GM12892 (cell line): ENCODE results near the gene TFAP2A.

Experiments
- POLR2A ChIP-seq: IDR thresholded peaks from 2 replicates; pipeline ENCODE4 v1.6.1; 2011; ENCODE audit warnings: low read depth, low read length, control low read depth
- POLR2AphosphoS5 ChIP-seq: IDR thresholded peaks from 2 replicates; pipeline ENCODE4 v1.6.1; 2011; ENCODE audit warnings: low read depth, low read length, control low read depth
- TAF1 ChIP-seq: IDR thresholded peaks from 2 replicates; pipeline ENCODE4 v1.6.1; 2011; ENCODE audit warnings: low read depth, mild to moderate bottlenecking, control low read depth, low read length, borderline replicate concordance

DNA sequence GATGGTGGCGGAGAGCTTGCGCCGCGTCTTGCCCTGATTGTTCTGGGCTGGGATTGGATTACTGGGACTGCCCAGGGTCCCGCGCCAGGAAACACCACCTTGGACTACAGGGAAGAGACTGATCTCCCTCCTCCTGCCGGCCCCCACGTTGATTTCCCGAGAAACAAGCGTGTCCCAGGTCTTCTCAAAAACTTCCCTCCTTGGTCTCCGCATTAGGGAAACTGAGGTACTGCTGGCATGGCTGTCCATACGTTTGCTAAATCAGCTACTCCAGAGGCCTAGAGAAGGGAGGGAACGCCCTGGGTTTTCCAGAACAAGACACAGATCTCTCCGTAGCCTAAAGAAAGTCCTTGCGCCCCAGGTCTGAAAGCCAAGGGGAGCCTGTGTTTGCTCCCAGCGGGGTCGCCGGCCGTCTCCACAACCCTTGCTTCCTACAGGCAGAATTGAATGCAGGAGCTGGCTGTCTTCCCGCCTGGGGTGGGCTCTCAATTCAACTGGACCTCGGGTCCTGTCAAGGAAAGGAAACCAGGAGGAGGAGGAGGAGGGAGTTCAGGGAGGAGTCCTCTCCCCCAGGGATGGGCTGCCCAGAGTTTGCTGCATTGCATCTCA lies 29.2 kb downstream of the TFAP2A start:
- TF ChIP-seq POLR2AphosphoS5 (no peak), POLR2A (no peak), TAF1 (no peak)
